ENCODE data around the gene FCMR. TPM values are rescaled to one million over a fixed set of nuclear protein-coding genes. Genes with fewer than 3 reads are reported as not detected.

Gene FCMR
- total and polyA plus RNA-seq, 8 donors = 3.3 to 6.7 (median 4.8) TPM; not detected in 2

GRCh38 chr1:206932177-206932576 lies 10.4 kb upstream of the FCMR start:
- H3K27me3 ChIP-seq = no peaks in the 10 kb centered on the region
- no peak overlapping the region for H3K4me3 ChIP-seq
- H3K36me3 ChIP-seq = peaks cover 0 to 85% (median 37%) of the 10 kb centered on the region in 4 donors
- TF ChIP-seq POLR2AphosphoS5 (IDR thresholded peaks at IDR 0.05) = no peak
- TF ChIP-seq CTCF (IDR thresholded peaks at IDR 0.05) = no peak
- TF ChIP-seq EP300 (IDR thresholded peaks at IDR 0.05) = no peak
- no peak for TF ChIP-seq POLR2A (IDR thresholded peaks at IDR 0.05)
- peaks cover 0 to 28% (median 4%) of the 10 kb centered on the region in 4 donors for H3K4me1 ChIP-seq
- no peaks in the 10 kb centered on the region for H3K9me3 ChIP-seq
- DNase-seq = no peak
- H3K27ac ChIP-seq = no peak overlapping the region
- intact Hi-C loops (cut with DNase I; ENCODE audit: low total_unique reads) = no loop called here
- WGBS, 5 donors = 73 to 79% (median 75%) methylated on average over 7 to 8 of the region's 8 CpGs

- 84 to 90% (median 88%) methylated on average over 6 of the region's 6 CpGs for WGBS, 5 donors
- no peaks in the 10 kb centered on the region for H3K9me3 ChIP-seq
- H3K27ac ChIP-seq = peak overlapping the region in 1 of 5 donors; percentile 18
- intact Hi-C loops (cut with DNase I; ENCODE audit: low total_unique reads) = no loop called here
- H3K27me3 ChIP-seq = no peaks in the 10 kb centered on the region
- DNase-seq = no peak
- H3K4me1 ChIP-seq = peaks cover 0 to 24% (median 4%) of the 10 kb centered on the region in 4 donors
- H3K4me3 ChIP-seq = no peak overlapping the region
- peaks cover 0 to 81% (median 34%) of the 10 kb centered on the region in 4 donors for H3K36me3 ChIP-seq
- TF ChIP-seq CTCF (IDR thresholded peaks at IDR 0.05) = no peak
- no peak for TF ChIP-seq POLR2A (IDR thresholded peaks at IDR 0.05)
- no peak for TF ChIP-seq POLR2AphosphoS5 (IDR thresholded peaks at IDR 0.05)
- no peak for TF ChIP-seq EP300 (IDR thresholded peaks at IDR 0.05)
Measured at GRCh38 chr1:206931709-206932108, 10.0 kb upstream of the FCMR start.

DNA sequence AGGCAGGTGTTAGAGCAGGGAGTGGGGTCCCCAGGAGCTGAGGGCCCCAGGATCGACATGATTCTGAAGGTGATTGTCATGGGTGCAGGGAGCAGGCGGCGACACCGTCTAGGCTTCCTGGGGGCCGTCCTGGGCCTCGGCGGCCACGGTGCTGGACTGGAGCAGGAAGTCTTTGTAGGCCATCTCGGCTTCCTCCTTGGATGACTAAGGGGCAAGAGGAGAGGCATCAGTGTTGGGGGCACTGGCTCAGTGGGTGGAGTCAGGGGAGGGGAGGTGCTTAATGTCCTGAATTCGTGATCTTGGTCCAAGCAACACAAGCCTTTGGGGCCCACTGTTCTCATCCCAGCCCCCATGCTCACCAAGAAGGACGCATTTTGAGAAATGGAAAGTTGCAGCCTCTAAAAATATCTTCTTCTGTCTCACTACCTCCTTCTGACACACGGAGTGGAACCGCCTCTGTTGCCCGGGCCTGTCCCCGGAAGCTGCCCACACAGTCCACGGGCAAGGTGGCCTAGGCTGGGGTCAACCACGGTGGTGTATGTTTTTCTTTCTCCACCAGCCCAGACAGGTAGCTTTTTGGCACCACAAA lies 8.6 kb upstream of the FCMR start:
- no peak overlapping the region for H3K4me3 ChIP-seq
- no peaks in the 10 kb centered on the region for H3K9me3 ChIP-seq
- WGBS, 5 donors = 68 to 79% (median 72%) methylated on average over 10 to 17 of the region's 17 CpGs
- H3K27me3 ChIP-seq = no peaks in the 10 kb centered on the region
- DNase-seq = peak in 1 of 2 donors; percentile 16
- intact Hi-C loops (cut with DNase I; ENCODE audit: low total_unique reads) = no loop called here
- peaks cover 0 to 67% (median 31%) of the 10 kb centered on the region in 4 donors for H3K36me3 ChIP-seq
- H3K4me1 ChIP-seq = peaks cover 0 to 17% (median 4%) of the 10 kb centered on the region in 4 donors
- TF ChIP-seq POLR2A (IDR thresholded peaks at IDR 0.05) (no peak), EP300 (IDR thresholded peaks at IDR 0.05) (no peak), POLR2AphosphoS5 (IDR thresholded peaks at IDR 0.05) (no peak), CTCF (IDR thresholded peaks at IDR 0.05) (no peak)
- peak overlapping the region in 1 of 5 donors; percentile 13 for H3K27ac ChIP-seq

DNA sequence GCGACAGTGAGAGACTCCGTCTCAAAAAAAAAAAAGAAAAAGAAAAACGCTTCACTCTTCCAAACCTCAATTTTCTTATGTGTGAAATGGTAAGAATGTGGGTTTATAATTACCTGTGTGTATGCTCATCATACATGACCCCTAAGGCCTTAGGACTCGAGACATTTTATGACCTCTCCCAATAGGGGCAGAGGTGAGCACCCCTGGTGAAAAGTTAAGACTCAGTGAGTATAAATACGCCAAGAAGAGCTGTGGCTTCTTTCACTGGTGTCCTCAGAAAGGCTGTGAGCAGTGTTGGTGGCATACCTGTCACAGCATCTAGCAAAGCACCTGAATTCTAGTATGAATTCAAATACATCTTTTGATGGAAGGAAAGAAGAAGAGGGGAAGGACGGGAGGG lies 7.8 kb upstream of the FCMR start:
- Histone ChIP-seq H3K27me3 (no peaks in the 10 kb centered on the region), H3K4me3 (no peak overlapping the region), H3K9me3 (no peaks in the 10 kb centered on the region), H3K36me3 (peaks cover 0 to 59% (median 27%) of the 10 kb centered on the region in 4 donors), H3K27ac (no peak overlapping the region), H3K4me1 (peaks cover 0 to 13% (median 4%) of the 10 kb centered on the region in 4 donors)
- intact Hi-C loops (cut with DNase I; ENCODE audit: low total_unique reads) = no loop called here
- TF ChIP-seq EP300 (IDR thresholded peaks at IDR 0.05) (no peak), CTCF (IDR thresholded peaks at IDR 0.05) (no peak), POLR2A (IDR thresholded peaks at IDR 0.05) (no peak), POLR2AphosphoS5 (IDR thresholded peaks at IDR 0.05) (no peak)
- DNase-seq = no peak
- whole genome bisulfite sequencing, 5 donors = 80 to 84% (median 82%) methylated on average over 6 of the region's 6 CpGs

All from stomach (tissue), 9 donors.